H1 (cell line): ENCODE measurements around the gene MRTFA. TPM values are rescaled to one million over a fixed set of nuclear protein-coding genes. Genes with fewer than 3 reads are reported as not detected.

Experiments used
- CTCF ChIA-PET: fragments of 300-600 bp; sonication (Branson Sonifier 250); formaldehyde crosslinking; loops from one replicate; lab custom pipeline; 2021; ENCODE audit not compliant: partially characterized antibody; lab: Charles Lee
- POLR2A ChIA-PET: fragments of 300-600 bp; sonication (Branson Sonifier 250); formaldehyde crosslinking; loops from one replicate; lab custom pipeline; 2021; ENCODE audit warnings: inconsistent platforms; ENCODE audit not compliant: partially characterized antibody; lab: Charles Lee
- DNase-seq, 2 experiments: peaks; one replicate each; pipeline versions ENCODE4 v3.0.0 to v3.0.0-alpha.2; 2010 to 2022; ENCODE audit warnings: low spot score in 2 of 2, low read depth in 1 of 2, mixed read lengths in 1 of 2
- FAIRE-seq: peaks from 2 replicates; lab custom pipeline; 2011; peaks lifted over from hg19 to GRCh38; lab: Jason Lieb, UNC
- H2AFZ ChIP-seq: 2 replicates; pipeline ENCODE4 v1.8.1; 2012; ENCODE audit warnings: low read length, inconsistent platforms
- H2AK5ac ChIP-seq: 2 replicates; pipeline ENCODE4 v1.6.1; 2013; ENCODE audit warnings: low read depth, low read length
- H2BK120ac ChIP-seq: replicated peaks from 2 replicates; pipeline ENCODE3; 2013; ENCODE audit warnings: low read depth, low read length, inconsistent platforms
- H2BK12ac ChIP-seq: 2 replicates; pipeline ENCODE4 v1.6.1; 2013; ENCODE audit warnings: low read depth, low read length
- H2BK15ac ChIP-seq: 2 replicates; pipeline ENCODE4 v1.6.1; 2013; ENCODE audit warnings: low read length
- H2BK20ac ChIP-seq: 2 replicates; pipeline ENCODE4 v1.6.1; 2013; ENCODE audit warnings: low read length
- H2BK5ac ChIP-seq: 2 replicates; pipeline ENCODE4 v1.6.1; 2013; ENCODE audit warnings: low read depth, low read length
- H3K14ac ChIP-seq: 2 replicates; pipeline ENCODE4 v1.6.1; 2013; ENCODE audit warnings: inconsistent platforms; ENCODE audit not compliant: insufficient read length
- H3K18ac ChIP-seq: 2 replicates; pipeline ENCODE4 v1.6.1; 2013; ENCODE audit warnings: low read length; ENCODE audit errors: extremely low read depth
- H3K23ac ChIP-seq: 2 replicates; pipeline ENCODE4 v1.6.1; 2013; ENCODE audit warnings: inconsistent platforms; ENCODE audit not compliant: insufficient read length
- H3K23me2 ChIP-seq: 2 replicates; pipeline ENCODE4 v1.6.1; 2013; ENCODE audit warnings: low read depth, low read length
- H3K27ac ChIP-seq: 2 replicates; pipeline ENCODE4 v1.6.1; 2011; ENCODE audit warnings: low read depth, low read length, inconsistent platforms
- H3K27me3 ChIP-seq, 4 experiments: replicated peaks in 1 of 4; 1 replicate in 1 of 4; 2 replicates in 3 of 4; pipeline versions ENCODE4 v1.6.1 to v1.8.1; 2011 to 2013; ENCODE audit warnings: low read length in 3 of 4, mild to moderate bottlenecking in 3 of 4, inconsistent platforms in 2 of 4, mixed read lengths in 2 of 4, moderate library complexity in 1 of 4; ENCODE audit not compliant: control insufficient read depth in 3 of 4, insufficient read depth in 3 of 4; ENCODE audit errors: extremely low read depth in 1 of 4
- H3K36me3 ChIP-seq, 4 experiments: 2 replicates each; pipeline versions ENCODE4 v1.6.1 to v1.8.1; 2011 to 2013; ENCODE audit warnings: mild to moderate bottlenecking in 4 of 4, low read length in 3 of 4, moderate library complexity in 2 of 4, control low read depth in 1 of 4, inconsistent platforms in 1 of 4; ENCODE audit not compliant: insufficient read depth in 4 of 4, control insufficient read depth in 2 of 4
- H3K4ac ChIP-seq: replicated peaks from 2 replicates; pipeline ENCODE3; 2013; ENCODE audit warnings: low read length, low read depth, mixed read lengths, inconsistent platforms; ENCODE audit not compliant: insufficient read length
- H3K4me1 ChIP-seq, 4 experiments: replicated peaks in 1 of 4; 1 replicate in 1 of 4; 2 replicates in 3 of 4; pipeline versions ENCODE4 v1.6.1 to v1.8.1; 2011 to 2013; ENCODE audit warnings: low read length in 3 of 4, inconsistent platforms in 2 of 4, mixed read lengths in 1 of 4; ENCODE audit not compliant: insufficient read depth in 4 of 4, control insufficient read depth in 3 of 4
- H3K4me2 ChIP-seq, 2 experiments: 2 replicates each; pipeline versions ENCODE4 v1.6.1 to v1.8.1; 2011 to 2013; ENCODE audit warnings: low read depth in 2 of 2, low read length in 2 of 2, control low read depth in 1 of 2, inconsistent platforms in 1 of 2, mild to moderate bottlenecking in 1 of 2; ENCODE audit not compliant: insufficient read depth in 1 of 2
- H3K4me3 ChIP-seq, 4 experiments: fragments of 200-600, 300-600 bp in 1 of 4; sonication (generic), shearing (Covaris generic), sonication (Bioruptor Twin) in 1 of 4; 2 replicates each; pipeline versions ENCODE4 v1.5.1 to v1.8.1; 2011 to 2016; ENCODE audit warnings: low read length in 4 of 4, low read depth in 3 of 4, control low read depth in 2 of 4, inconsistent platforms in 2 of 4, mild to moderate bottlenecking in 2 of 4, mixed read lengths in 1 of 4, moderate library complexity in 1 of 4; ENCODE audit not compliant: insufficient read depth in 2 of 4; ENCODE audit errors: extremely low read depth in 1 of 4
- H3K56ac ChIP-seq: replicated peaks from 2 replicates; pipeline ENCODE3; 2013; ENCODE audit warnings: low read depth, mild to moderate bottlenecking, mixed read lengths, low read length, inconsistent platforms; ENCODE audit not compliant: insufficient read length
- H3K79me1 ChIP-seq: 2 replicates; pipeline ENCODE4 v1.6.1; 2013; ENCODE audit warnings: low read depth, low read length, control low read depth
- H3K79me2 ChIP-seq, 2 experiments: 2 replicates each; pipeline versions ENCODE4 v1.6.1 to v1.8.1; 2012 to 2013; ENCODE audit warnings: low read length in 2 of 2, mild to moderate bottlenecking in 2 of 2, inconsistent platforms in 1 of 2; ENCODE audit not compliant: insufficient read depth in 2 of 2, control insufficient read depth in 1 of 2
- H3K9ac ChIP-seq, 4 experiments: replicated peaks in 1 of 4; 1 replicate in 1 of 4; 2 replicates in 3 of 4; pipeline versions ENCODE4 v1.6.1 to v1.8.1; 2011 to 2013; ENCODE audit warnings: low read depth in 3 of 4, low read length in 3 of 4, control low read depth in 2 of 4, mild to moderate bottlenecking in 2 of 4, moderate library complexity in 2 of 4, inconsistent platforms in 1 of 4; ENCODE audit errors: extremely low read depth in 1 of 4
- H3K9me3 ChIP-seq, 2 experiments: 2 replicates each; pipeline versions ENCODE4 v1.6.1 to v1.8.1; 2012 to 2013; ENCODE audit warnings: mild to moderate bottlenecking in 2 of 2, moderate library complexity in 2 of 2, control low read depth in 1 of 2, inconsistent platforms in 1 of 2, low read depth in 1 of 2, low read length in 1 of 2, mixed read lengths in 1 of 2; ENCODE audit not compliant: insufficient read depth in 2 of 2
- H4K20me1 ChIP-seq, 2 experiments: replicated peaks in 1 of 2; 2 replicates each; pipeline versions ENCODE3 to v1.8.1; 2011 to 2013; ENCODE audit warnings: inconsistent platforms in 2 of 2, low read length in 2 of 2, mild to moderate bottlenecking in 1 of 2; ENCODE audit not compliant: insufficient read depth in 2 of 2, control insufficient read depth in 1 of 2
- H4K5ac ChIP-seq: 2 replicates; pipeline ENCODE4 v1.6.1; 2013; ENCODE audit warnings: low read length, low read depth, mixed read lengths, inconsistent platforms; ENCODE audit not compliant: insufficient read length
- H4K8ac ChIP-seq: 2 replicates; pipeline ENCODE4 v1.8.0; 2013; ENCODE audit warnings: mild to moderate bottlenecking, moderate library complexity, low read length, inconsistent platforms; ENCODE audit not compliant: insufficient read depth; ENCODE audit errors: extremely low read depth
- H4K91ac ChIP-seq: replicated peaks from 2 replicates; pipeline ENCODE3; 2013; ENCODE audit warnings: low read length, mixed read lengths, inconsistent platforms; ENCODE audit not compliant: insufficient read length
- PHF8 ChIP-seq: fragments of 200-600 bp; sonication (generic); conservative IDR thresholded peaks from 2 replicates; pipeline ENCODE4 v1.7.1; 2012; ENCODE audit warnings: low read depth, mild to moderate bottlenecking, inconsistent platforms, low read length, moderate library complexity
- SP2 ChIP-seq: IDR thresholded peaks from 2 replicates; pipeline ENCODE4 v1.6.1; 2012; ENCODE audit warnings: mild to moderate bottlenecking, low read length, inconsistent platforms
- SP4 ChIP-seq: IDR thresholded peaks from 2 replicates; pipeline ENCODE4 v1.6.1; 2012; ENCODE audit warnings: low read length, inconsistent platforms
- SRF ChIP-seq: IDR thresholded peaks from 2 replicates; pipeline ENCODE4 v1.6.1; 2011; ENCODE audit warnings: mild to moderate bottlenecking, low read depth, low read length, moderate library complexity
- ZNF274 ChIP-seq: IDR thresholded peaks from 2 replicates; pipeline ENCODE4 v1.7.0; 2012; ENCODE audit warnings: low read length, borderline replicate concordance; ENCODE audit errors: extremely low read depth
- WGBS, 2 experiments: shearing (Covaris generic) in 1 of 2; methylation state at CpG; one replicate each; pipeline versions ENCODE4 v1.1.6 to v1.1.7; 2013 to 2015; ENCODE audit warnings: low lambda C conversion rate in 2 of 2, mixed read lengths in 2 of 2, inconsistent platforms in 1 of 2, low coverage in 1 of 2, missing lambda C conversion rate in 1 of 2; ENCODE audit not compliant: insufficient replicate concordance in 2 of 2, insufficient coverage in 1 of 2, insufficient read length in 1 of 2; ENCODE audit errors: extremely low coverage in 1 of 2, missing lambda C conversion rate in 1 of 2; 5-methylcytosine and 5-hydroxymethylcytosine counted together
- polyA plus RNA-seq, 7 experiments: library from polyadenylated mRNA; depleted of rRNA in 3 of 7; stranded (reverse) in 5 of 7; unstranded in 2 of 7; fragments of >200 nt in 5 of 7; fragments of 200-250 nt in 2 of 7; gene quantifications; 1 replicate in 5 of 7; 2 replicates in 1 of 7; 4 replicates in 1 of 7; pipeline versions ENCODE4 v1.2.1 to v1.2.3, GENCODE V29; 2011 to 2013; ENCODE audit warnings: missing spikeins in 2 of 7, mixed read lengths in 2 of 7
- total RNA-seq: library from RNA; stranded (reverse); fragmentation: NEBNext Ultra II Directional; extraction: Animal tissue kit (Norgen Biotek cat#: 25700); gene quantifications from 2 replicates; pipeline ENCODE4 v1.2.1, GENCODE V29; 2021

The MRTFA gene
- total and polyA plus RNA-seq, 2 of the 8 experiments (the other 6 are each of a cell fraction or from before 2014, with no cell fraction given) = 5.4 to 37.9 TPM

GRCh38 chr22:40399621-40400020 lies 236.9 kb downstream of the MRTFA start:
- H2BK15ac ChIP-seq = no peak overlapping the region
- no peaks in the 10 kb centered on the region for H3K79me1 ChIP-seq
- H2AK5ac ChIP-seq = no peak overlapping the region
- H4K5ac ChIP-seq = no peak overlapping the region
- CTCF ChIA-PET = interaction anchor here (0.6 to 3.4 kb wide), 15 partner anchors 8 to 418 kb away, joined by 3 to 10 read pairs (median 4); no protein-coding TSS in a partner anchor
- H3K27ac ChIP-seq = no peak overlapping the region
- H3K9ac ChIP-seq = no peak overlapping the region
- no peak overlapping the region for H2BK20ac ChIP-seq
- no peak overlapping the region for H2BK5ac ChIP-seq
- TF ChIP-seq SP4 (no peak), SRF (no peak), ZNF274 (no peak), PHF8 (no peak), SP2 (no peak)
- FAIRE-seq (no peak), DNase-seq (no peak)
- no peaks in the 10 kb centered on the region for H3K23me2 ChIP-seq
- no peak overlapping the region for H3K4ac ChIP-seq
- peaks cover 0 to 15% (median 1%) of the 10 kb centered on the region in 4 experiments; a peak in 3 of 8 replicates for H3K36me3 ChIP-seq
- peaks cover 0 to 2% (median under 1%) of the 10 kb centered on the region in 4 experiments; a peak in 3 of 7 replicates for H3K4me1 ChIP-seq
- H3K79me2 ChIP-seq = no peaks in the 10 kb centered on the region
- no peak overlapping the region for H3K18ac ChIP-seq
- POLR2A ChIA-PET = interaction anchor here (1.2 to 2.4 kb wide), 2 partner anchors 16 to 29 kb away, joined by 6 to 7 read pairs; partner anchors contain the start of gene SGSM3
- H2BK120ac ChIP-seq = no peak overlapping the region
- H3K56ac ChIP-seq = no peak overlapping the region
- H2BK12ac ChIP-seq = no peak overlapping the region
- no peak overlapping the region for H3K23ac ChIP-seq
- H3K4me2 ChIP-seq = no peak overlapping the region
- H3K9me3 ChIP-seq = no peaks in the 10 kb centered on the region
- H3K27me3 ChIP-seq = no peaks in the 10 kb centered on the region
- H3K14ac ChIP-seq = no peak overlapping the region
- H3K4me3 ChIP-seq = no peak overlapping the region
- no peak overlapping the region for H4K8ac ChIP-seq
- 87% methylated on average over 2 of the region's 2 CpGs; no CpG with 5 or more reads in 1 of the 2 experiments for WGBS, 2 experiments
- no peak overlapping the region for H4K91ac ChIP-seq
- no peaks in the 10 kb centered on the region for H4K20me1 ChIP-seq
- H2AFZ ChIP-seq = no peak overlapping the region
